ENCODE measurements around the gene GPT2.

DNA sequence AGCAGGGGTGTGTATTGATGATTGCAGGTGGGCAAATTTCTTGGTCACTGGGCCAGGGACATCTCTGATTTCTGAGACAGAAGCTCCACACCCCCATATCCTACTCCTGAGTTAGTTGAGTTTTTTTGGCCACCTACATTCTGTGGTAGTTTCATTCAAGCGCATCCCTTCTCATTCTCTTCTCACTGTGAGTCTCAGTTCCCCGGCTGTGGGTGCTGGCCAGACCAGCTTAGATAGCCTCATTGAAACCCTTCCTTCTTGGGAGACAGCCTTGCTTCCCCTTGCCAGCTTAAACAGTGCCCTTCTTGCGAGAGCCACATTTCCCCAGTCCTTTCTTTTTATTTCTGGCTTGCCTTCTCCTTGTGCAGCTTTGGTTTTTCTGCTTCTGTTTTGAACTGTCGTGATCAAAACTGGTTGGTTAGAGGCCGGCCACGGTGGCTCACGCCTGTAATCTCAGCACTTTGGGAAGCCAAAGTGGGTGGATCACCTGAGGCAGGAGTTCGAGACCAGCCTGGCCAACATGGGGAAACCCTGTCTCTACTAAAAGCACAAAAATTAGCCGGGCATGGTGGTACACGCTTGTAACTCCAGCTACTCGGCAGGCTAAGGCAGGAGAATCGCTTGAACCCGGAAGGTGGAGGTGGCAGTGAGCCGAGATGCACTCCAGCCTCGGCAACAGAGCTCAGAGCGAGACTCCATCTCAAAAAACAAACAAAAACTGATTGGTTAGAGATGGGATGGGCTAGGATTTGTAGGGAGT, 2.8 kb downstream of the GPT2 start:
- TF ChIP-seq, protein P1, sequence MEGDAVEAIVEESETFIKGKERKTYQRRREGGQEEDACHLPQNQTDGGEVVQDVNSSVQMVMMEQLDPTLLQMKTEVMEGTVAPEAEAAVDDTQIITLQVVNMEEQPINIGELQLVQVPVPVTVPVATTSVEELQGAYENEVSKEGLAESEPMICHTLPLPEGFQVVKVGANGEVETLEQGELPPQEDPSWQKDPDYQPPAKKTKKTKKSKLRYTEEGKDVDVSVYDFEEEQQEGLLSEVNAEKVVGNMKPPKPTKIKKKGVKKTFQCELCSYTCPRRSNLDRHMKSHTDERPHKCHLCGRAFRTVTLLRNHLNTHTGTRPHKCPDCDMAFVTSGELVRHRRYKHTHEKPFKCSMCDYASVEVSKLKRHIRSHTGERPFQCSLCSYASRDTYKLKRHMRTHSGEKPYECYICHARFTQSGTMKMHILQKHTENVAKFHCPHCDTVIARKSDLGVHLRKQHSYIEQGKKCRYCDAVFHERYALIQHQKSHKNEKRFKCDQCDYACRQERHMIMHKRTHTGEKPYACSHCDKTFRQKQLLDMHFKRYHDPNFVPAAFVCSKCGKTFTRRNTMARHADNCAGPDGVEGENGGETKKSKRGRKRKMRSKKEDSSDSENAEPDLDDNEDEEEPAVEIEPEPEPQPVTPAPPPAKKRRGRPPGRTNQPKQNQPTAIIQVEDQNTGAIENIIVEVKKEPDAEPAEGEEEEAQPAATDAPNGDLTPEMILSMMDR (IDR thresholded peaks at IDR 0.05), result no peak
- TF ChIP-seq POLR2AphosphoS5 (IDR thresholded peaks at IDR 0.05) (no peak), POLR2A (IDR thresholded peaks at IDR 0.05) (no peak), EP300 (IDR thresholded peaks at IDR 0.05) (no peak)
